ENCODE results near the gene C6orf136. TPM values are rescaled to one million over a fixed set of nuclear protein-coding genes. Genes with fewer than 3 reads are reported as not detected.
A peak's percentile ranks its signal among the peaks of the same experiment; 100 is the strongest.

Gene C6orf136
- total and polyA plus RNA-seq, 9 of the 15 experiments (the other 6 are each of a cell fraction or from before 2014, with no cell fraction given): 14.1 to 63.1 (median 18.4) TPM

GRCh38 chr6:30686009-30686907 is 39.3 kb downstream of the C6orf136 start, which contains the start of gene PPP1R18 (continued):
- TF ChIP-seq BRF2 (IDR thresholded peaks at IDR 0.05; ENCODE audit: borderline replicate concordance, insufficient read depth, insufficient read length): no peak
- no peak for TF ChIP-seq RUNX1 (IDR thresholded peaks at IDR 0.05; ENCODE audit: low read depth)
- no peak for TF ChIP-seq TEAD4 (IDR thresholded peaks at IDR 0.05; ENCODE audit: low read length)
- TF ChIP-seq TEAD4 (CRISPR knock-in tag; IDR thresholded peaks at IDR 0.05; ENCODE audit: borderline replicate concordance): 0 out of 2 replicates have a peak, but pooled peaks have one; percentile 11
- no peak for TF ChIP-seq ZNF778 (CRISPR knock-in tag; IDR thresholded peaks at IDR 0.05)
- no peak for TF ChIP-seq E2F8 (IDR thresholded peaks at IDR 0.05; ENCODE audit: low read depth, partially characterized antibody)
- TF ChIP-seq KDM1A (IDR thresholded peaks at IDR 0.05): no peak
- no peak for TF ChIP-seq HMBOX1 (IDR thresholded peaks at IDR 0.05)
- no peak for TF ChIP-seq ZNF589 (CRISPR knock-in tag; IDR thresholded peaks at IDR 0.05; ENCODE audit: low read depth)
- TF ChIP-seq POU5F1 (IDR thresholded peaks at IDR 0.05; ENCODE audit: borderline replicate concordance, low read depth, low read length, partially characterized antibody): no peak
- no peak for TF ChIP-seq MXD1 (CRISPR knock-in tag; IDR thresholded peaks at IDR 0.05; ENCODE audit: borderline replicate concordance, poor library complexity, severe bottlenecking)
- TF ChIP-seq ZNF324 (CRISPR knock-in tag; IDR thresholded peaks at IDR 0.05): no peak
- TF ChIP-seq HEY1 (CRISPR knock-in tag; IDR thresholded peaks at IDR 0.05; ENCODE audit: borderline replicate concordance): no peak
- peak; percentile 65 for TF ChIP-seq BRD9 (IDR thresholded peaks at IDR 0.05; ENCODE audit: low read depth, partially characterized antibody)
- TF ChIP-seq EWSR1 (IDR thresholded peaks at IDR 0.05; ENCODE audit: borderline replicate concordance, low read depth, partially characterized antibody): no peak
- no peak for TF ChIP-seq HCFC1 (IDR thresholded peaks at IDR 0.05; ENCODE audit: low read depth, low read length)
- peak; percentile 60; the same call in 1 of the 2 replicates for TF ChIP-seq SMARCA5 (IDR thresholded peaks at IDR 0.05)
- TF ChIP-seq TEAD2 (tag; IDR thresholded peaks at IDR 0.05): no peak
- TF ChIP-seq HINFP (tag; conservative IDR thresholded peaks at IDR 0.05; ENCODE audit: low read depth): no peak

All from K562 (cell line).